Activated CD4-positive, alpha-beta memory T cell treated with anti-CD3 and anti-CD28 coated beads for 36 hours (primary cell): Measurements from ENCODE around the gene UXS1. TPM values are rescaled to one million over a fixed set of nuclear protein-coding genes. Genes with fewer than 3 reads are reported as not detected.
A peak's percentile ranks its signal among the peaks of the same experiment; 100 is the strongest.
"Not testable (repeated sequence)": the region's sequence is repeated elsewhere in the genome, so short reads cannot be mapped to it uniquely, and the experiment has no call there.

ENCODE experiments used
- CTCF ChIA-PET: fragments of 350-600 bp; sonication (Branson Sonifier 250); formaldehyde crosslinking; loops from one replicate; lab custom pipeline; 2021; ENCODE audit warnings: antibody characterized with exemption, inconsistent platforms; lab: Charles Lee
- POLR2A ChIA-PET: fragments of 350-600 bp; sonication (Branson Sonifier 250); formaldehyde crosslinking; loops from one replicate; lab custom pipeline; 2021; ENCODE audit warnings: antibody characterized with exemption; lab: Charles Lee
- DNase-seq: peaks from one replicate; pipeline ENCODE4 v3.0.0-alpha.2; 2020
- H3K27ac Mint-ChIP-seq: one replicate; pipeline ENCODE4 v1.8.0; 2021; ENCODE audit warnings: mixed read lengths
- H3K27me3 Mint-ChIP-seq: one replicate; pipeline ENCODE4 v1.8.0; 2021; ENCODE audit warnings: mixed read lengths
- H3K36me3 Mint-ChIP-seq: one replicate; pipeline ENCODE4 v1.8.0; 2021; ENCODE audit warnings: mixed read lengths
- H3K4me1 Mint-ChIP-seq: one replicate; pipeline ENCODE4 v1.8.0; 2021; ENCODE audit warnings: low read depth, mixed read lengths
- H3K4me3 Mint-ChIP-seq: one replicate; pipeline ENCODE4 v1.8.0; 2021; ENCODE audit warnings: mild to moderate bottlenecking, mixed read lengths
- H3K9me3 Mint-ChIP-seq: one replicate; pipeline ENCODE4 v1.8.0; 2021; ENCODE audit warnings: mixed read lengths
- intact Hi-C: fragments of 100-400 bp; cut with micrococcal nuclease; formaldehyde crosslinking; loops from one replicate; pipeline ENCODE4 v1.15.1; 2023
- total RNA-seq, 2 experiments: library from RNA; stranded (reverse); gene quantifications; one replicate each; pipeline ENCODE4 v1.2.3, GENCODE V29; 2021

UXS1 gene
- total RNA-seq, result 10 to 100 TPM; 39.2 to 41.5 TPM

GRCh38 chr2:106193977-106194778 lies at the start of gene UXS1:
UXS1 (minus strand) TSS chr2:106194301; CDS start chr2:106194241, 60 bp downstream.
- ChIA-PET CTCF (interaction anchor here (1.1 to 1.8 kb wide), 3 partner anchors 36 to 86 kb away, joined by 3 to 7 read pairs (median 4); no protein-coding TSS in a partner anchor), POLR2A (interaction anchor here (1.4 to 3.7 kb wide), 4 partner anchors 35 to 54 kb away, joined by 6 to 52 read pairs (median 26); no protein-coding TSS in a partner anchor)
- intact Hi-C loops, result loop anchor here (1.0 to 5.0 kb wide), 7 partner anchors 34 to 447 kb away; no protein-coding TSS in a partner anchor
- DNase-seq, result peak; percentile 99
- peak within 1 kb of the TSS; percentile 87 for H3K27ac Mint-ChIP-seq
- no peaks in the 10 kb centered on the region for H3K9me3 Mint-ChIP-seq
- peak within 1 kb of the TSS; percentile 84 for H3K4me3 Mint-ChIP-seq
- H3K36me3 Mint-ChIP-seq, result peaks cover 13% of the 10 kb centered on the region
- peaks cover 2% of the 10 kb centered on the region for H3K27me3 Mint-ChIP-seq
- peaks cover 40% of the 10 kb centered on the region for H3K4me1 Mint-ChIP-seq

GRCh38 chr2:106239491-106239890 lies 45.4 kb upstream of the UXS1 start:
- H3K4me1 Mint-ChIP-seq, intact Hi-C loops, H3K27me3 Mint-ChIP-seq, CTCF ChIA-PET, H3K27ac Mint-ChIP-seq, H3K4me3 Mint-ChIP-seq, POLR2A ChIA-PET, DNase-seq: not testable (repeated sequence)
- Mint-ChIP-seq H3K9me3 (peaks cover 27% of the 10 kb centered on the region), H3K36me3 (peaks cover 17% of the 10 kb centered on the region)

GRCh38 chr2:106235392-106235791 lies 41.3 kb upstream of the UXS1 start:
- POLR2A ChIA-PET, CTCF ChIA-PET: not testable (repeated sequence)
- H3K9me3 Mint-ChIP-seq, result peaks cover 30% of the 10 kb centered on the region

GRCh38 chr2:106233350-106233706 lies 39.2 kb upstream of the UXS1 start:
- DNase-seq, result no peak
- CTCF ChIA-PET, result no interaction called here
- Mint-ChIP-seq H3K36me3 (peaks cover 21% of the 10 kb centered on the region), H3K4me3 (no peak overlapping the region), H3K4me1 (no peaks in the 10 kb centered on the region), H3K27me3 (peaks cover 7% of the 10 kb centered on the region), H3K27ac (no peak overlapping the region), H3K9me3 (peaks cover 30% of the 10 kb centered on the region)
- POLR2A ChIA-PET, result no interaction called here
- intact Hi-C loops, result no loop called here

More at GRCh38 chr2:106235392-106235791, 41.3 kb upstream of the UXS1 start:
- H3K36me3 Mint-ChIP-seq, result peaks cover 21% of the 10 kb centered on the region
- H3K27me3 Mint-ChIP-seq, H3K4me3 Mint-ChIP-seq, H3K27ac Mint-ChIP-seq, H3K4me1 Mint-ChIP-seq, intact Hi-C loops, DNase-seq: not testable (repeated sequence)

GRCh38 chr2:106232638-106233349 lies 38.7 kb upstream of the UXS1 start:
- Mint-ChIP-seq H3K36me3 (peaks cover 21% of the 10 kb centered on the region), H3K4me3 (no peak overlapping the region), H3K27ac (no peak overlapping the region), H3K4me1 (no peaks in the 10 kb centered on the region), H3K9me3 (peaks cover 30% of the 10 kb centered on the region), H3K27me3 (peaks cover 7% of the 10 kb centered on the region)
- POLR2A ChIA-PET, result no interaction called here
- intact Hi-C loops, result no loop called here
- DNase-seq, result no peak
- CTCF ChIA-PET, result no interaction called here

- intact Hi-C loops, result no loop called here
- ChIA-PET CTCF (no interaction called here), POLR2A (no interaction called here)
- DNase-seq, result no peak
- H3K27ac Mint-ChIP-seq, result no peak overlapping the region
- H3K36me3 Mint-ChIP-seq, result no peaks in the 10 kb centered on the region
- H3K4me1 Mint-ChIP-seq, result no peaks in the 10 kb centered on the region
- no peaks in the 10 kb centered on the region for H3K27me3 Mint-ChIP-seq
- no peaks in the 10 kb centered on the region for H3K9me3 Mint-ChIP-seq
- no peak overlapping the region for H3K4me3 Mint-ChIP-seq
These were observed 29.2 kb upstream of the UXS1 start for GRCh38 chr2:106223347-106223746.

- H3K4me1 Mint-ChIP-seq, DNase-seq, intact Hi-C loops, POLR2A ChIA-PET, H3K36me3 Mint-ChIP-seq, CTCF ChIA-PET, H3K27me3 Mint-ChIP-seq, H3K27ac Mint-ChIP-seq, H3K4me3 Mint-ChIP-seq, H3K9me3 Mint-ChIP-seq: not testable (repeated sequence)
These were observed 28.0 kb upstream of the UXS1 start for GRCh38 chr2:106222057-106222456.

- Mint-ChIP-seq H3K36me3 (no peaks in the 10 kb centered on the region), H3K4me3 (no peak overlapping the region), H3K4me1 (no peaks in the 10 kb centered on the region), H3K27me3 (no peaks in the 10 kb centered on the region), H3K9me3 (no peaks in the 10 kb centered on the region), H3K27ac (no peak overlapping the region)
- ChIA-PET CTCF (no interaction called here), POLR2A (no interaction called here)
- no peak for DNase-seq
- intact Hi-C loops, result no loop called here
These were observed 25.7 kb upstream of the UXS1 start for GRCh38 chr2:106219813-106220212.

GRCh38 chr2:106219157-106219556 lies 25.1 kb upstream of the UXS1 start:
- POLR2A ChIA-PET, H3K4me1 Mint-ChIP-seq, DNase-seq, H3K9me3 Mint-ChIP-seq, H3K27me3 Mint-ChIP-seq, H3K36me3 Mint-ChIP-seq, H3K4me3 Mint-ChIP-seq, intact Hi-C loops, CTCF ChIA-PET, H3K27ac Mint-ChIP-seq: not testable (repeated sequence)

GRCh38 chr2:106208874-106209273 lies 14.8 kb upstream of the UXS1 start:
- H3K27ac Mint-ChIP-seq, result no peak overlapping the region
- H3K4me3 Mint-ChIP-seq, result no peak overlapping the region
- peaks cover 11% of the 10 kb centered on the region for H3K4me1 Mint-ChIP-seq
- no peak for DNase-seq
- H3K27me3 Mint-ChIP-seq, result no peaks in the 10 kb centered on the region
- peaks cover 9% of the 10 kb centered on the region for H3K9me3 Mint-ChIP-seq
- no peaks in the 10 kb centered on the region for H3K36me3 Mint-ChIP-seq
- intact Hi-C loops, result no loop called here
- POLR2A ChIA-PET, result no interaction called here
- CTCF ChIA-PET, result no interaction called here

- intact Hi-C loops, result no loop called here
- Mint-ChIP-seq H3K36me3 (no peaks in the 10 kb centered on the region), H3K27ac (no peak overlapping the region), H3K27me3 (no peaks in the 10 kb centered on the region), H3K9me3 (peaks cover 9% of the 10 kb centered on the region), H3K4me1 (peaks cover 11% of the 10 kb centered on the region), H3K4me3 (no peak overlapping the region)
- CTCF ChIA-PET, result no interaction called here
- POLR2A ChIA-PET, result no interaction called here
- DNase-seq, result no peak
These were observed 14.3 kb upstream of the UXS1 start for GRCh38 chr2:106208399-106208798.

- DNase-seq, result no peak
- peaks cover 11% of the 10 kb centered on the region for H3K4me1 Mint-ChIP-seq
- no peaks in the 10 kb centered on the region for H3K36me3 Mint-ChIP-seq
- H3K27me3 Mint-ChIP-seq, result no peaks in the 10 kb centered on the region
- ChIA-PET CTCF (no interaction called here), POLR2A (no interaction called here)
- peaks cover 9% of the 10 kb centered on the region for H3K9me3 Mint-ChIP-seq
- no peak overlapping the region for H3K4me3 Mint-ChIP-seq
- intact Hi-C loops, result no loop called here
- H3K27ac Mint-ChIP-seq, result no peak overlapping the region
These were observed 13.1 kb upstream of the UXS1 start for GRCh38 chr2:106207246-106207645.
